ENCODE results near the gene KDM4C.

DNA sequence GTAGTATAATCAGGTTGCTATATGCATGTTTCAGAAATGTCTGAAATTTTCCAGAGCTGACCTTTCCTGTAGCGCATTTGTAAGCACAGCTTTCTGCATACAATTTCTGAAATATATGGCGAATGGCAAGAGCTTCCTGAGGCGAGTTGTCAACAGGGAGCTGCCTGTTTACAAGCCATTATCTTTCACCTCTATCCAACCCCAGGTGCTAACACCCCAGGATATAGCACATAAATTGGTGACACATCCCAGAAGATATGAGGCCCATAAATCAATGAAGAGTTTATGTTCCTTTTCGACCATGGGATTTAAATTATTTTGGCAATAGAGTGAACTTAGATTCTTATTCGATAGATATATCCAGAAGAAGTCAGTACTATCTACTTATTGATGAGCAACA is 379.8 kb downstream of the KDM4C start:
- no peak for TF ChIP-seq SIN3A (IDR thresholded peaks at IDR 0.05; ENCODE audit: borderline replicate concordance, insufficient read depth, low read depth, low read length)
- TF ChIP-seq, protein P1, sequence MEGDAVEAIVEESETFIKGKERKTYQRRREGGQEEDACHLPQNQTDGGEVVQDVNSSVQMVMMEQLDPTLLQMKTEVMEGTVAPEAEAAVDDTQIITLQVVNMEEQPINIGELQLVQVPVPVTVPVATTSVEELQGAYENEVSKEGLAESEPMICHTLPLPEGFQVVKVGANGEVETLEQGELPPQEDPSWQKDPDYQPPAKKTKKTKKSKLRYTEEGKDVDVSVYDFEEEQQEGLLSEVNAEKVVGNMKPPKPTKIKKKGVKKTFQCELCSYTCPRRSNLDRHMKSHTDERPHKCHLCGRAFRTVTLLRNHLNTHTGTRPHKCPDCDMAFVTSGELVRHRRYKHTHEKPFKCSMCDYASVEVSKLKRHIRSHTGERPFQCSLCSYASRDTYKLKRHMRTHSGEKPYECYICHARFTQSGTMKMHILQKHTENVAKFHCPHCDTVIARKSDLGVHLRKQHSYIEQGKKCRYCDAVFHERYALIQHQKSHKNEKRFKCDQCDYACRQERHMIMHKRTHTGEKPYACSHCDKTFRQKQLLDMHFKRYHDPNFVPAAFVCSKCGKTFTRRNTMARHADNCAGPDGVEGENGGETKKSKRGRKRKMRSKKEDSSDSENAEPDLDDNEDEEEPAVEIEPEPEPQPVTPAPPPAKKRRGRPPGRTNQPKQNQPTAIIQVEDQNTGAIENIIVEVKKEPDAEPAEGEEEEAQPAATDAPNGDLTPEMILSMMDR (IDR thresholded peaks at IDR 0.05), result no peak
- TF ChIP-seq POLR2AphosphoS5 (IDR thresholded peaks at IDR 0.05; ENCODE audit: low read depth, low read length), result no peak
- no peak for TF ChIP-seq TCF7L2 (IDR thresholded peaks at IDR 0.05; ENCODE audit: low read depth, low read length)
